PFSK-1 (cell line): Measurements from ENCODE around the gene INVS.

Experiments used
- POLR2AphosphoS5 ChIP-seq: IDR thresholded peaks from 2 replicates; pipeline ENCODE4 v1.6.1; 2012; ENCODE audit warnings: low read depth, mild to moderate bottlenecking, control low read depth, low read length, moderate library complexity
- TF ChIP-seq, protein P1 (sequence below), 2 experiments: IDR thresholded peaks; 2 replicates each; pipeline versions ENCODE4 v1.6.1 to v1.8.0; 2011 to 2012; ENCODE audit warnings: low read depth in 2 of 2, low read length in 2 of 2, control low read depth in 1 of 2, inconsistent platforms in 1 of 2, mild to moderate bottlenecking in 1 of 2, moderate library complexity in 1 of 2; ENCODE audit not compliant: insufficient read depth in 1 of 2

- TF ChIP-seq POLR2AphosphoS5, result no peak
- TF ChIP-seq, protein P1, sequence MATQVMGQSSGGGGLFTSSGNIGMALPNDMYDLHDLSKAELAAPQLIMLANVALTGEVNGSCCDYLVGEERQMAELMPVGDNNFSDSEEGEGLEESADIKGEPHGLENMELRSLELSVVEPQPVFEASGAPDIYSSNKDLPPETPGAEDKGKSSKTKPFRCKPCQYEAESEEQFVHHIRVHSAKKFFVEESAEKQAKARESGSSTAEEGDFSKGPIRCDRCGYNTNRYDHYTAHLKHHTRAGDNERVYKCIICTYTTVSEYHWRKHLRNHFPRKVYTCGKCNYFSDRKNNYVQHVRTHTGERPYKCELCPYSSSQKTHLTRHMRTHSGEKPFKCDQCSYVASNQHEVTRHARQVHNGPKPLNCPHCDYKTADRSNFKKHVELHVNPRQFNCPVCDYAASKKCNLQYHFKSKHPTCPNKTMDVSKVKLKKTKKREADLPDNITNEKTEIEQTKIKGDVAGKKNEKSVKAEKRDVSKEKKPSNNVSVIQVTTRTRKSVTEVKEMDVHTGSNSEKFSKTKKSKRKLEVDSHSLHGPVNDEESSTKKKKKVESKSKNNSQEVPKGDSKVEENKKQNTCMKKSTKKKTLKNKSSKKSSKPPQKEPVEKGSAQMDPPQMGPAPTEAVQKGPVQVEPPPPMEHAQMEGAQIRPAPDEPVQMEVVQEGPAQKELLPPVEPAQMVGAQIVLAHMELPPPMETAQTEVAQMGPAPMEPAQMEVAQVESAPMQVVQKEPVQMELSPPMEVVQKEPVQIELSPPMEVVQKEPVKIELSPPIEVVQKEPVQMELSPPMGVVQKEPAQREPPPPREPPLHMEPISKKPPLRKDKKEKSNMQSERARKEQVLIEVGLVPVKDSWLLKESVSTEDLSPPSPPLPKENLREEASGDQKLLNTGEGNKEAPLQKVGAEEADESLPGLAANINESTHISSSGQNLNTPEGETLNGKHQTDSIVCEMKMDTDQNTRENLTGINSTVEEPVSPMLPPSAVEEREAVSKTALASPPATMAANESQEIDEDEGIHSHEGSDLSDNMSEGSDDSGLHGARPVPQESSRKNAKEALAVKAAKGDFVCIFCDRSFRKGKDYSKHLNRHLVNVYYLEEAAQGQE (IDR thresholded peaks at IDR 0.05; ENCODE audit: insufficient read depth in 1 of 2, low read depth in 2 of 2, low read length in 2 of 2), result no peak
Observed at GRCh38 chr9:100167915-100168654, 69.0 kb downstream of the INVS start.
